ENCODE results near the gene ADCK1. TPM values are rescaled to one million over a fixed set of nuclear protein-coding genes. Genes with fewer than 3 reads are reported as not detected.

Gene ADCK1
- total RNA-seq, 4 donors from 2014 or later, result 4.4 to 9.4 (median 7.5) TPM

DNA sequence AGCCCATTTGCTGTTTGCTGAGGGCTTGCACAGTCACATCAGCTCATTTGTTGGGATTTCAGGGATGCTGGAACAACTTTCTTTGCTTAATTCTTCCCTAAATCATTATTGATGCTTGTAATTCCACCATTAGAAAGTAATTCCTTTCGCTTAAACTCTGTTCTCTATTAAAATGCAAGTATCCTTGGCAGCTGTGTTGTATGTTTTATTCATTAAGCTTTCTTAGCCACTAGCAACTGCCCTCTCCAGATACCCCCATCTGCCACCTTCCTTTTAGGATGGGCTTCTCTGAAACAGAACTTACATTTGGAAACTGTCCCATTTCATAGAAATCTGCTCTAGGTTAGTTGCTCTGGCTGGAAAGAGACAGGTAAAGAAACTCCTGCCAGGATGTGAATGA is 43.7 kb downstream of the ADCK1 start:
- DNase-seq (ENCODE audit: low spot score in 2 of 2), result no peak
- no peak overlapping the region for H3K4me3 ChIP-seq
- TF ChIP-seq EP300 (IDR thresholded peaks at IDR 0.05), result no peak
- TF ChIP-seq, protein P1, sequence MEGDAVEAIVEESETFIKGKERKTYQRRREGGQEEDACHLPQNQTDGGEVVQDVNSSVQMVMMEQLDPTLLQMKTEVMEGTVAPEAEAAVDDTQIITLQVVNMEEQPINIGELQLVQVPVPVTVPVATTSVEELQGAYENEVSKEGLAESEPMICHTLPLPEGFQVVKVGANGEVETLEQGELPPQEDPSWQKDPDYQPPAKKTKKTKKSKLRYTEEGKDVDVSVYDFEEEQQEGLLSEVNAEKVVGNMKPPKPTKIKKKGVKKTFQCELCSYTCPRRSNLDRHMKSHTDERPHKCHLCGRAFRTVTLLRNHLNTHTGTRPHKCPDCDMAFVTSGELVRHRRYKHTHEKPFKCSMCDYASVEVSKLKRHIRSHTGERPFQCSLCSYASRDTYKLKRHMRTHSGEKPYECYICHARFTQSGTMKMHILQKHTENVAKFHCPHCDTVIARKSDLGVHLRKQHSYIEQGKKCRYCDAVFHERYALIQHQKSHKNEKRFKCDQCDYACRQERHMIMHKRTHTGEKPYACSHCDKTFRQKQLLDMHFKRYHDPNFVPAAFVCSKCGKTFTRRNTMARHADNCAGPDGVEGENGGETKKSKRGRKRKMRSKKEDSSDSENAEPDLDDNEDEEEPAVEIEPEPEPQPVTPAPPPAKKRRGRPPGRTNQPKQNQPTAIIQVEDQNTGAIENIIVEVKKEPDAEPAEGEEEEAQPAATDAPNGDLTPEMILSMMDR (IDR thresholded peaks at IDR 0.05), result no peak
- no peak for TF ChIP-seq POLR2A (IDR thresholded peaks at IDR 0.05)
- H3K4me1 ChIP-seq, result no peaks in the 10 kb centered on the region
- H3K9me3 ChIP-seq, result no peaks in the 10 kb centered on the region
- no peak overlapping the region for H3K27ac ChIP-seq
- 90 to 96% methylated on average over 1 of the region's 1 CpG for WGBS, 2 donors
- no peaks in the 10 kb centered on the region for H3K27me3 ChIP-seq
- H3K36me3 ChIP-seq, result peaks cover 0 to 7% (median 0%) of the 10 kb centered on the region in 3 donors

GRCh38 chr14:77844802-77845201 is 44.9 kb downstream of the ADCK1 start:
- no peak overlapping the region for H3K27ac ChIP-seq
- H3K27me3 ChIP-seq, result no peaks in the 10 kb centered on the region
- DNase-seq (ENCODE audit: low spot score in 2 of 2), result no peak
- no peak overlapping the region for H3K4me3 ChIP-seq
- no peaks in the 10 kb centered on the region for H3K36me3 ChIP-seq
- 58 to 78% methylated on average over 4 of the region's 4 CpGs for WGBS, 2 donors
- H3K9me3 ChIP-seq, result no peaks in the 10 kb centered on the region
- H3K4me1 ChIP-seq, result no peaks in the 10 kb centered on the region
- TF ChIP-seq, protein P1 (IDR thresholded peaks at IDR 0.05), result no peak
- no peak for TF ChIP-seq POLR2A (IDR thresholded peaks at IDR 0.05)
- TF ChIP-seq EP300 (IDR thresholded peaks at IDR 0.05), result no peak

GRCh38 chr14:77848031-77848430 is 48.1 kb downstream of the ADCK1 start:
- Histone ChIP-seq H3K27me3 (no peaks in the 10 kb centered on the region), H3K36me3 (no peaks in the 10 kb centered on the region), H3K4me1 (no peaks in the 10 kb centered on the region), H3K9me3 (peaks cover 0 to 7% (median 0%) of the 10 kb centered on the region in 4 donors), H3K4me3 (no peak overlapping the region), H3K27ac (no peak overlapping the region)
- WGBS, 2 donors, result 85% methylated on average over 3 of the region's 3 CpGs
- DNase-seq (ENCODE audit: low spot score in 2 of 2), result no peak
- TF ChIP-seq EP300 (IDR thresholded peaks at IDR 0.05), result no peak
- no peak for TF ChIP-seq POLR2A (IDR thresholded peaks at IDR 0.05)
- TF ChIP-seq, protein P1 (IDR thresholded peaks at IDR 0.05), result no peak

DNA sequence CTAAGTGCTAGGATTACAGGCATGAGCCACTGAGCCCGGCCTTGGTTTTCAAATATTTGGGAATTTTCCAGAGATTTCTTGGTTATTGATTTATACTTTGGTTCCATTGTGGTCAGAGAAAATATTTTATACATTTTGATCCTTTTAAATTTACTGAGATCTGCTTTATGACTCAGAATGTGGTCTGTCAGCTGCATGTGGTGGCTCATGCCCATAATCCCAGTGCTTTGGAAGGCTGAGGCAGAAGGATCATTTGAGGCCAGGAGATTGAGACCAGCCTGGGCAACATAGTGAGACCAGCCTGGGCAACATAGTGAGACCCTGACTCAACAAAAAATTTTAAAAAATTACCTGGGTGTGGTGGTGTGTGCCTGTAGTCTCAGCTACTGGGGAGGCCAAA is 49.8 kb downstream of the ADCK1 start:
- TF ChIP-seq, protein P1 (IDR thresholded peaks at IDR 0.05), result no peak
- no peak for TF ChIP-seq EP300 (IDR thresholded peaks at IDR 0.05)
- no peak for TF ChIP-seq POLR2A (IDR thresholded peaks at IDR 0.05)
- no peak for DNase-seq (ENCODE audit: low spot score in 2 of 2)
- H3K4me1 ChIP-seq, result no peaks in the 10 kb centered on the region
- WGBS, 2 donors, result 90 to 92% methylated on average over 1 of the region's 1 CpG
- H3K9me3 ChIP-seq, result peaks cover 0 to 9% (median 0%) of the 10 kb centered on the region in 4 donors
- no peaks in the 10 kb centered on the region for H3K36me3 ChIP-seq
- H3K27me3 ChIP-seq, result no peaks in the 10 kb centered on the region
- no peak overlapping the region for H3K27ac ChIP-seq
- no peak overlapping the region for H3K4me3 ChIP-seq

- TF ChIP-seq, protein P1 (IDR thresholded peaks at IDR 0.05), result no peak
- H3K4me1 ChIP-seq, result no peaks in the 10 kb centered on the region
- H3K4me3 ChIP-seq, result no peak overlapping the region
Measured at GRCh38 chr14:77853919-77854318, 54.0 kb downstream of the ADCK1 start.

More at GRCh38 chr14:77853919-77854318, 54.0 kb downstream of the ADCK1 start:
- no peak for DNase-seq (ENCODE audit: low spot score in 2 of 2)
- Histone ChIP-seq H3K36me3 (peaks cover 0 to 3% (median 0%) of the 10 kb centered on the region in 3 donors), H3K9me3 (peaks cover 0 to 9% (median 0%) of the 10 kb centered on the region in 4 donors), H3K27ac (no peak overlapping the region), H3K27me3 (no peaks in the 10 kb centered on the region)
